ENCODE data around the gene HLCS. TPM values are rescaled to one million over a fixed set of nuclear protein-coding genes. Genes with fewer than 3 reads are reported as not detected.

HLCS gene
- total and polyA plus RNA-seq, 2 of the 8 experiments (the other 6 are each of a cell fraction or from before 2014, with no cell fraction given) = 4.7 to 12.2 TPM

DNA sequence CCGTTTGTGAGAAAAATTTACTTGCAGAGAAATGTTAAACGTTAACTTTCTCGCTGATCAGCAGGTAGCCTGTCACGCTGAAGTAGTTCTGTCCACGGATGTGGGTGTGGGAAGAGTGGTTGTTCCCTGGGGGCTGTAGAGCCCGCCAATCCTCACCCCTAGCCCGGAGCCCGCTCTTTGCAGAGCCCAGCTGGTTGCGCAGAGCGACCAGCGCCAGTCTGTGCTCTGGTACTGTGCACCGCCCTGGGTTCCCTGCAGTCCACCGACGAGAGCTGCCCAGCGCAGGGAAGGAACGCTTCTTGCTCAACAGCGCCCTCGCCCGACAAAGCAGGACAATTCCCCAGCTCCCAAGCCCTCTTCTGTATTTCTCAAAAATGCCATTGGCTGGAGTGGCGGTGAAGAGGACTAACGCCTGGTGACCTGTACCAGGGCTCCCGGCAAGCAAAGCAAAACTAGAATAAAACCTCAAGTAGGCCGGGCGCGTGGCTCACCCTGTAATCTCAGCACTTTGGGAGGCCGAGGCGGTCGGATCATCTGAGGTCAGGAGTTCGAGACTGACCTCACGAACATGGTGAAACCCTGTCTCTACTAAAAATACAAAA, 43.4 kb upstream of the HLCS start:
- Histone ChIP-seq H3K27me3 (replicated peaks in 1 of 4; ENCODE audit: control insufficient read depth in 3 of 4, extremely low read depth in 1 of 4, insufficient read depth in 3 of 4, low read length in 3 of 4) (peaks cover 5 to 37% (median 27%) of the 10 kb centered on the region in 4 experiments), H2BK5ac (ENCODE audit: low read depth, low read length) (no peak overlapping the region), H3K36me3 (ENCODE audit: control insufficient read depth in 2 of 4, insufficient read depth in 4 of 4, low read length in 3 of 4) (no peaks in the 10 kb centered on the region), H3K9me3 (ENCODE audit: insufficient read depth in 2 of 2, low read depth in 1 of 2, low read length in 1 of 2) (no peaks in the 10 kb centered on the region), H3K14ac (ENCODE audit: insufficient read length) (no peak overlapping the region), H2BK20ac (ENCODE audit: low read length) (no peak overlapping the region), H2BK15ac (ENCODE audit: low read length) (no peak overlapping the region), H3K4ac (replicated peaks; ENCODE audit: insufficient read length, low read depth, low read length) (no peak overlapping the region), H2BK120ac (replicated peaks; ENCODE audit: low read depth, low read length) (no peak overlapping the region), H3K9ac (replicated peaks in 1 of 4; ENCODE audit: extremely low read depth in 1 of 4, low read depth in 3 of 4, low read length in 3 of 4) (no peak overlapping the region), H4K20me1 (replicated peaks in 1 of 2; ENCODE audit: control insufficient read depth in 1 of 2, insufficient read depth in 2 of 2, low read length in 2 of 2) (no peaks in the 10 kb centered on the region), H3K23me2 (ENCODE audit: low read depth, low read length) (peaks cover 12% of the 10 kb centered on the region; the same call in 1 of the 2 replicates), H3K23ac (ENCODE audit: insufficient read length) (no peak overlapping the region), H4K91ac (replicated peaks; ENCODE audit: insufficient read length, low read length) (no peak overlapping the region), H4K5ac (ENCODE audit: insufficient read length, low read depth, low read length) (no peak overlapping the region), H3K4me1 (replicated peaks in 1 of 4; ENCODE audit: control insufficient read depth in 3 of 4, insufficient read depth in 4 of 4, low read length in 3 of 4) (peaks cover 0 to 8% (median 0%) of the 10 kb centered on the region in 4 experiments; a peak in 2 of 7 replicates), H3K79me2 (ENCODE audit: control insufficient read depth in 1 of 2, insufficient read depth in 2 of 2, low read length in 2 of 2) (no peaks in the 10 kb centered on the region), H3K79me1 (ENCODE audit: low read depth, low read length) (no peaks in the 10 kb centered on the region), H2AK5ac (ENCODE audit: low read depth, low read length) (no peak overlapping the region), H3K27ac (ENCODE audit: low read depth, low read length) (no peak overlapping the region), H3K18ac (ENCODE audit: extremely low read depth, low read length) (no peak overlapping the region; the same call in 1 of the 2 replicates), H2AFZ (ENCODE audit: low read length) (no peak overlapping the region), H3K4me3 (ENCODE audit: extremely low read depth in 1 of 4, insufficient read depth in 2 of 4, low read depth in 3 of 4, low read length in 4 of 4) (peak overlapping the region in 2 of 4 experiments; percentile 7 to 38; a peak in 4 of 8 replicates), H3K56ac (replicated peaks; ENCODE audit: insufficient read length, low read depth, low read length) (no peak overlapping the region), H3K4me2 (ENCODE audit: insufficient read depth in 1 of 2, low read depth in 2 of 2, low read length in 2 of 2) (peak overlapping the region in 1 of 2 experiments; percentile 65; a peak in 3 of 4 replicates), H4K8ac (ENCODE audit: extremely low read depth, insufficient read depth, low read length) (no peak overlapping the region), H2BK12ac (ENCODE audit: low read depth, low read length) (no peak overlapping the region)
- POLR2A ChIA-PET (ENCODE audit: partially characterized antibody) = no interaction called here
- peak; percentile 79 to 97 for DNase-seq (ENCODE audit: low read depth in 1 of 2, low spot score in 2 of 2)
- WGBS, 2 experiments (ENCODE audit: extremely low coverage in 1 of 2, insufficient coverage in 1 of 2, insufficient read length in 1 of 2, insufficient replicate concordance in 2 of 2, low coverage in 1 of 2, low lambda C conversion rate in 2 of 2, missing lambda C conversion rate in 1 of 2) = 19% methylated on average over 30 of the region's 30 CpGs; no CpG with 5 or more reads in 1 of the 2 experiments
- CTCF ChIA-PET (ENCODE audit: partially characterized antibody) = interaction anchor here (0.6 to 3.0 kb wide), 25 partner anchors 8 to 371 kb away, joined by 3 to 22 read pairs (median 4); no protein-coding TSS in a partner anchor
- peak; percentile 99 for FAIRE-seq
- TF ChIP-seq SIX5 (IDR thresholded peaks at IDR 0.05; ENCODE audit: low read depth, low read length) (no peak), RAD21 (IDR thresholded peaks at IDR 0.05 in 1 of 2, conservative IDR thresholded peaks at IDR 0.05 in 1 of 2; ENCODE audit: low read depth in 2 of 2, low read length in 2 of 2) (peak; percentile 68 to 81), GTF2F1 (IDR thresholded peaks at IDR 0.05; ENCODE audit: borderline replicate concordance, low read depth, low read length) (no peak), SUZ12 (IDR thresholded peaks at IDR 0.05; ENCODE audit: low read length) (peak; percentile 41; the same call in 1 of the 2 replicates), CEBPB (IDR thresholded peaks at IDR 0.05; ENCODE audit: low read depth, low read length) (peak; percentile 30; the same call in 1 of the 2 replicates), JUND (IDR thresholded peaks at IDR 0.05; ENCODE audit: low read length) (peak; percentile 63; the same call in 1 of the 2 replicates), TEAD4 (IDR thresholded peaks at IDR 0.05; ENCODE audit: low read depth, low read length) (peak; percentile 57; the same call in 1 of the 2 replicates), SIN3A (conservative IDR thresholded peaks at IDR 0.05 in 1 of 2, IDR thresholded peaks at IDR 0.05 in 1 of 2; ENCODE audit: low read depth in 1 of 2, low read length in 2 of 2) (peak in 1 of 2 experiments; percentile 54; a peak in 1 of 4 replicates)
- TF ChIP-seq, protein P1, sequence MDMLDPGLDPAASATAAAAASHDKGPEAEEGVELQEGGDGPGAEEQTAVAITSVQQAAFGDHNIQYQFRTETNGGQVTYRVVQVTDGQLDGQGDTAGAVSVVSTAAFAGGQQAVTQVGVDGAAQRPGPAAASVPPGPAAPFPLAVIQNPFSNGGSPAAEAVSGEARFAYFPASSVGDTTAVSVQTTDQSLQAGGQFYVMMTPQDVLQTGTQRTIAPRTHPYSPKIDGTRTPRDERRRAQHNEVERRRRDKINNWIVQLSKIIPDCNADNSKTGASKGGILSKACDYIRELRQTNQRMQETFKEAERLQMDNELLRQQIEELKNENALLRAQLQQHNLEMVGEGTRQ (IDR thresholded peaks at IDR 0.05; ENCODE audit: low read length) = 0 out of 2 replicates have a peak, but pooled peaks have one; percentile 6
- TF ChIP-seq, protein P2, sequence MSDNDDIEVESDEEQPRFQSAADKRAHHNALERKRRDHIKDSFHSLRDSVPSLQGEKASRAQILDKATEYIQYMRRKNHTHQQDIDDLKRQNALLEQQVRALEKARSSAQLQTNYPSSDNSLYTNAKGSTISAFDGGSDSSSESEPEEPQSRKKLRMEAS (IDR thresholded peaks at IDR 0.05) = no peak

All from H1 (cell line).